Fibroblast of pulmonary artery (primary cell): ENCODE measurements around the gene FGF1.

Experiments
- DNase-seq: peaks from one replicate; pipeline ENCODE4 v3.0.0-alpha.2; 2010; ENCODE audit warnings: low read depth
- H3K4me3 ChIP-seq: replicated peaks from 2 replicates; pipeline ENCODE4 v1.5.1; 2011; ENCODE audit warnings: low read depth, mild to moderate bottlenecking, control low read depth, low read length, moderate library complexity
- CTCF ChIP-seq: IDR thresholded peaks from 2 replicates; pipeline ENCODE4 v1.5.1; 2011; ENCODE audit warnings: mild to moderate bottlenecking, control low read depth, low read length, inconsistent platforms; ENCODE audit errors: missing control alignments

Gene FGF1

GRCh38 chr5:142585451-142585850, 100.4 kb downstream of the FGF1 start:
- no peak for DNase-seq
- TF ChIP-seq CTCF = no peak
- H3K4me3 ChIP-seq = no peak overlapping the region

- TF ChIP-seq CTCF = no peak
- DNase-seq = no peak
- no peak overlapping the region for H3K4me3 ChIP-seq
These were observed 101.0 kb downstream of the FGF1 start for GRCh38 chr5:142584891-142585290.

GRCh38 chr5:142578161-142578830, 107.6 kb downstream of the FGF1 start:
- H3K4me3 ChIP-seq = no peak overlapping the region
- no peak for TF ChIP-seq CTCF
- no peak for DNase-seq

- no peak for TF ChIP-seq CTCF
- no peak for DNase-seq
- H3K4me3 ChIP-seq = no peak overlapping the region
These were observed 109.1 kb downstream of the FGF1 start for GRCh38 chr5:142576804-142577203.

GRCh38 chr5:142576303-142576702, 109.6 kb downstream of the FGF1 start:
- H3K4me3 ChIP-seq = no peak overlapping the region
- no peak for TF ChIP-seq CTCF
- DNase-seq = peak; percentile 35

- no peak for DNase-seq
- H3K4me3 ChIP-seq = no peak overlapping the region
These were observed 113.9 kb downstream of the FGF1 start for GRCh38 chr5:142572006-142572405.

More at GRCh38 chr5:142572006-142572405, 113.9 kb downstream of the FGF1 start:
- TF ChIP-seq CTCF = no peak
